Inflammatory macrophage treated with lipopolysaccharide for 1 hour (primary cell): ENCODE data around the gene KAT6B.
A peak's percentile ranks its signal among the peaks of the same experiment; 100 is the strongest.

ENCODE experiments used
- DNase-seq, 2 donors: peaks; one replicate each; pipeline ENCODE4 v3.0.0-alpha.2; 2020 to 2022

Gene KAT6B

GRCh38 chr10:74991435-74991834 lies 165.0 kb downstream of the KAT6B start:
- DNase-seq: peak; percentile 21 to 31

- DNase-seq: no peak
Measured at GRCh38 chr10:74992068-74992467, 165.7 kb downstream of the KAT6B start.

- no peak for DNase-seq
Measured at GRCh38 chr10:74993649-74994048, 167.2 kb downstream of the KAT6B start.

- DNase-seq: no peak
Measured at GRCh38 chr10:74994854-74995253, 168.5 kb downstream of the KAT6B start.

- DNase-seq: no peak
Measured at GRCh38 chr10:74995806-74996205, 169.4 kb downstream of the KAT6B start.

- DNase-seq: no peak
Measured at GRCh38 chr10:74997163-74997562, 170.8 kb downstream of the KAT6B start.

GRCh38 chr10:75000748-75001321 lies 174.4 kb downstream of the KAT6B start:
- no peak for DNase-seq

GRCh38 chr10:75001715-75002350 lies 175.4 kb downstream of the KAT6B start:
- no peak for DNase-seq

- DNase-seq: no peak
Measured at GRCh38 chr10:75002351-75002725, 175.9 kb downstream of the KAT6B start.

GRCh38 chr10:75002967-75003594 lies 176.7 kb downstream of the KAT6B start:
- no peak for DNase-seq

GRCh38 chr10:75003891-75004290 lies 177.5 kb downstream of the KAT6B start:
- no peak for DNase-seq

- DNase-seq: no peak
Measured at GRCh38 chr10:75007646-75008045, 181.2 kb downstream of the KAT6B start.

GRCh38 chr10:75008952-75009351 lies 182.6 kb downstream of the KAT6B start:
- DNase-seq: no peak

GRCh38 chr10:75009426-75009825 lies 183.0 kb downstream of the KAT6B start:
- DNase-seq: no peak

GRCh38 chr10:75010373-75010772 lies 184.0 kb downstream of the KAT6B start:
- DNase-seq: no peak

- no peak for DNase-seq
Measured at GRCh38 chr10:75011221-75011620, 184.8 kb downstream of the KAT6B start.

GRCh38 chr10:75012471-75012870 lies 186.1 kb downstream of the KAT6B start:
- DNase-seq: no peak

- no peak for DNase-seq
Measured at GRCh38 chr10:75013007-75013406, 186.6 kb downstream of the KAT6B start.

GRCh38 chr10:75013522-75013921 lies 187.1 kb downstream of the KAT6B start:
- DNase-seq: no peak

- DNase-seq: no peak
Measured at GRCh38 chr10:75014516-75015230, 188.3 kb downstream of the KAT6B start.

- DNase-seq: no peak
Measured at GRCh38 chr10:75015442-75015841, 189.0 kb downstream of the KAT6B start.

GRCh38 chr10:75016325-75016724 lies 189.9 kb downstream of the KAT6B start:
- DNase-seq: no peak

- DNase-seq: no peak
Measured at GRCh38 chr10:75018251-75018650, 191.9 kb downstream of the KAT6B start.
